HG02759 (cell line): ENCODE results near the gene MRPL43.
"Not testable (repeated sequence)": the region's sequence is repeated elsewhere in the genome, so short reads cannot be mapped to it uniquely, and the experiment has no call there.

Source experiments
- ATAC-seq: cut with Tn5 transposase; IDR thresholded peaks from one replicate; pipeline ENCODE4 v1.9.1; 2021; ENCODE audit warnings: mild to moderate bottlenecking, moderate library complexity; ENCODE audit not compliant: unreplicated experiment

Gene MRPL43

GRCh38 chr10:100986952-100987684 lies at the start of gene MRPL43, which contains the start of gene TWNK:
MRPL43 (minus strand) TSS chr10:100987497; CDS start chr10:100987443, 54 bp downstream.
TWNK (plus strand) TSS chr10:100987543; CDS start chr10:100988211, 668 bp downstream.
- peak; percentile 90 for ATAC-seq

GRCh38 chr10:101036726-101037125 lies 49.4 kb upstream of the MRPL43 start:
- ATAC-seq: no peak

GRCh38 chr10:101035916-101036702 lies 48.8 kb upstream of the MRPL43 start:
- ATAC-seq: no peak

- no peak for ATAC-seq
These were observed 48.0 kb upstream of the MRPL43 start for GRCh38 chr10:101035314-101035713.

DNA sequence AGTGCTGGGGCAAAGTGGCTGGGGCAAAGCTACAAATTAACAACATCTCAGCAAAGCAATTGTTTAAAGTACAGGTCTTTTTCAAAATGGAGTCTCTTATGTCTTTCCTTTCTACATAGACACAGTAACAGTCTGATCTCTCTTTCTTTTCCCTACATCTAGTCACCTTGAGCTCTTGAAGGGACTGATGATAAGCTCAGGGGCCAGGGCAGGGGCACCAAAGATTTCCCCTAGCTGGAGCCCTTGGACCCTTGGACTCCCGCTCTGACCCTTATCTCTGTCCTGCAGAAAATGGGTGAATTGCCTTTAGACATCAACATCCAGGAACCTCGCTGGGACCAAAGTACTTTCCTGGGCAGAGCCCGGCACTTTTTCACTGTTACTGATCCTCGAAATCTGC lies 47.1 kb upstream of the MRPL43 start:
- ATAC-seq: not testable (repeated sequence)

GRCh38 chr10:101033276-101033675 lies 46.0 kb upstream of the MRPL43 start:
- ATAC-seq: no peak

DNA sequence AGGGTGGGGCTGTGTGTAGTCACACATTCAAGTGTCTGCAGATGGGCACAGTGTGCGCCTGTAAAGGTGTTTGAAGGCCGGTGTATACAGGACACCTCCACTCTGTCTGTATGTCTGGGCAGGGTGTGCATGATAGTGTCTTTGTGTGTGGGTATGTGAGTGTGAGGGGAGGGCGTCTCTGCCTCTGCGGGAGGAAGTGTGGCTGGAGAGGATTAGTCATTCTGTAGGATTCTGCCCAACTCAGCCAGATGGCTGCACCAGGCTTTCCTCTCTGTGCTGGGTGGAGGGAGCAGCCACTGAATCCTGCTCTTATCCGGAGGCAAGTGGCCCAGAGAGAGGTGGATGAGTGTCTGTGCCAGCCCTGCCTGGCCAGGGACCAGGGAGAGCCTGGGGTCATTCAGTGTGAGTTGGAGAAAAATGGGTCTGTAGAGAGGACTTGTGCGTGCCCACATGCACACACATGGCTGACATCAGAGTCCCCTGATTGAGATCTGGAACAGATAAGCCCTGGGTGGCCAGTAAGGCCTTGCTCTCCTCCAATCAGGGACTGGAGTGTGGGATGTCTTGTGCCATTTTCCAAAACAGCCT lies 45.4 kb upstream of the MRPL43 start:
- no peak for ATAC-seq

GRCh38 chr10:101031796-101032636 lies 44.7 kb upstream of the MRPL43 start:
- no peak for ATAC-seq

DNA sequence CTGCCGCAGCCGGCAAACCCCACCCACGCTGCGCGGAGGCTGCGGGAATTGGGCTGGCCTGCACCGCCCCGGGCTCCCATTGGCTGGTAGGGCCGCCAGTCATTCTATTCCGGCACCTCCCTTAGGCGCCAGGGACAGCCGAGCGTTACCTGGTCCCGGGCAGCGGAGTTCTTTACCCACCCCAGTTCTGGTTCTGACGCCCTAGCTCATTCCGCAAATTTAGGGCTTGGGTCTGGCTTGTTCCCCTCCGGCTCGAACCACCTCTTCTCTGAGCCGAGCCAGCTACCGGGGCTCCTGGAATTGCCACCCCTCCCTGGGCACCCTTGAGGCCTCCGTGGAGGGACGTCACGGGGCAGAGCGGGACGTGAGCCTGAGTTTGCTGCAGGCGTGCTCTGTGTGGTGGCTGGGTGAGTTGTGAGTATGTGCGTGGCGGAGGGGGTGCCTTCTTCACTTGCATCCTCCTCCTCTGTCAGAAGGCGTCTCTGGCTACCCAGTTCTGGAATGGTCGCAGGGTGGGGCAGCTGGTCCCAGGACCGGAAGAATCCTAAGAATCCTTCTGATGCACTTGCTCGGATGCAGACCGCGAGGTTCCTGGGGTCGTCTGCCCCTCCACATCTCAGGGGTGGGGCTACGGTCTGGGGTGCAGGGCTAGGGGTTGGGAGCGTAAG lies 44.0 kb upstream of the MRPL43 start, which contains the start of the genes PDZD7 and SFXN3:
Gene PDZD7 (minus strand): TSS at position 2 of the 668 bp plus-strand sequence. CDS start 910 bp downstream, outside the sequence.
Gene SFXN3 (plus strand): TSS at position 107 of the 668 bp plus-strand sequence. CDS start 3,461 bp downstream, outside the sequence.
- ATAC-seq: peak; percentile 94

- no peak for ATAC-seq
These were observed 43.3 kb upstream of the MRPL43 start for GRCh38 chr10:101030496-101031127.

GRCh38 chr10:101029520-101030295 lies 42.4 kb upstream of the MRPL43 start:
- no peak for ATAC-seq

DNA sequence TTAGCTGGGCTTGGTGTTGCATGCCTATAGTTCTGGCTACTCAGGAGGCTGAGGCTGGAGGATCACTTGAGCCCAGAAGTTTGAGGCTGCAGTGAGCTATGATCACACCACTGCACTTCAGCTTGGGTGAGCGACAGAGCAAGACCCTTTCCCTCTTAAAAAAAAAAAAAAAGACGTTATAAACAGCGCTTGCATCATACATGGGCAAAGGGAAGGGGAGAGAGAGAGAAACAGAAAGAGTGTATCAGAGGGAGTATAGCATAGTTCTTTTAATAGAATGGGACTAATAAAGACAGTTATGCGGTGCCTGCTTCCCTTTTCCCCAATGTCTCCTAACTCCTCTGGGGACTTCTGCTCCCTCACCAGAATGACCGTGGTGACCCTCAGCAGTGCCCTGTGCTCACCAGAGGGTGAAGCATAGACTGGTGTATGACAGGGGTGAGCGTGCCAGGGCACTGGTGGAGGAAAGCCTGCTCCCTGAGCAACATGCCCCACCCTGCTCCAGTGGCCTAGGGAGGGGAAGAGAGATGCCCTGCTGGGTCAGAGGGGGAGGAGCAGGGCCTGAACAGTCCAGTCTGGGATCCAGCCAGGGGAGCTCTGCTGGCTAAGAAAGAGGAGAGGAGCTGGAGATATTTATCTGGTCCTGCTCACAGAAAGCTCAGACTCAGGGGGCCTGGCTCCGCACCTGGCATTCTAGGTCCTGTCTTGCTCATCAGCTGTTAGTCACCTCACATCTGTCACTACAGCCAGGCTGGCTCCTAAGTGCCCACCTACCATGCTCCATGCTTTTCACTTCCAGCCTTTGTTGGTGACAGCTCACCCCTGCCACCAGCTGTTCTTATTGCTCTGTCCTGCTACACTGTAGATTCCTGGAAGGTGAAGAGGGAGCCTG lies 41.4 kb upstream of the MRPL43 start:
- ATAC-seq: no peak

DNA sequence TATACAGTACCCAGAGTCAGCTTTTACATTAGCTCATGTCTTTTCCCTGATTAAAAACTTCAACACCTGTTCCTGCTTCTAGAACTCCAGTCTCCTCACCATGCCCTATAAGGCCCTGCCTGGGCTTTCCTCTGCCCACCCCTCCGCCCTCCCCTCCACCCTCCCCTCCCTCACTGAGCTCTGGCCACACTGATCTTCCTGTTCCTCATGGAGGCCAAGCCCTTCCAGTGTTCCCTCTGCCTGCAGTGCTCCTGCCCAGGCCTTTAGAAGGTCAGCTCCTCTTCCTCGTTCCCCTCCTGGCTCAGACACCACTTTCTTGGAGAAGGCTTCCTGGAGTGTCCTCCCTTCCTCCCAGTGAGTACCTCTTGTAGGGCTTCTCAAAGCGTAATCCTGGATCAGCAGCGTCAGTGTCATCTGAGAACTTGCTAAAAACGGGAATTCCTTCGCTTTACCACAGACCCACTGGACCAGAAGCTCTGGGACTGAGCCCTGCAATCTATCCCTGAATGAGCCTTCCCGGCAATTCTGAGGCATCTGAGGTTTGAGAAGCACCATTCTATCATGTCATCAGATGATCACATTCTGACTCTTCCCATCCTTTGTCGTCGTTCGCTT lies 39.9 kb upstream of the MRPL43 start:
- no peak for ATAC-seq

- ATAC-seq: no peak
These were observed 35.8 kb upstream of the MRPL43 start for GRCh38 chr10:101022967-101023705.

DNA sequence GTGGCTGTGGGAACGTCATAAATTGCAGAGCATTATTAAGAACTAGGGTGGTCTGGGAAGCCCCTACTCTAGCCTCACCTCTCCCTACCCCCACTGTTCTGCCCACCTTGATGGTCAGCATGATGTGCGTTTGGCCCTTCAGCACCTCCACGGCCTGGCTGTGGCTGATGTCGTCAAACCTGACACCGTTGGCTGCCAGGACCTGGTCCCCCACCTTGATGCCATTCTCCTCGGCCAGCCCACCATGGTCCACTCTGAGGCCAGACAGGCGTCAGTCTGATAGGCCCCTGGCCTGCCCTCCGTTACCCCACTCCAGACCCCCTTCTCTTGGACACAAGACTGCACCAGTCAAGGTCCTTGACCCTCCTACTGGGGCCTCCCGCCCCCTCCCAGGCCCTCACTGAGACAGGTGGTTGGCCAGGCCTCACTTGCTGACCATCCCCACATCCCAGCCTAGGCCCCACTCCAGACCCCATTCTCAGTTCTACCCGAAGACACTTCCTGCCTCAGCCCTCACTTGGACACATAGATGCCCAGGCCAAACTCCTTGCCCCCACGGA lies 34.5 kb upstream of the MRPL43 start:
- no peak for ATAC-seq

- ATAC-seq: no peak
These were observed 33.9 kb upstream of the MRPL43 start for GRCh38 chr10:101021239-101021638.
